ENCODE measurements around the gene M1AP. TPM values are rescaled to one million over a fixed set of nuclear protein-coding genes. Genes with fewer than 3 reads are reported as not detected.

Gene M1AP
- total RNA-seq, 1 donor from 2014 or later, result 0.20 TPM

DNA sequence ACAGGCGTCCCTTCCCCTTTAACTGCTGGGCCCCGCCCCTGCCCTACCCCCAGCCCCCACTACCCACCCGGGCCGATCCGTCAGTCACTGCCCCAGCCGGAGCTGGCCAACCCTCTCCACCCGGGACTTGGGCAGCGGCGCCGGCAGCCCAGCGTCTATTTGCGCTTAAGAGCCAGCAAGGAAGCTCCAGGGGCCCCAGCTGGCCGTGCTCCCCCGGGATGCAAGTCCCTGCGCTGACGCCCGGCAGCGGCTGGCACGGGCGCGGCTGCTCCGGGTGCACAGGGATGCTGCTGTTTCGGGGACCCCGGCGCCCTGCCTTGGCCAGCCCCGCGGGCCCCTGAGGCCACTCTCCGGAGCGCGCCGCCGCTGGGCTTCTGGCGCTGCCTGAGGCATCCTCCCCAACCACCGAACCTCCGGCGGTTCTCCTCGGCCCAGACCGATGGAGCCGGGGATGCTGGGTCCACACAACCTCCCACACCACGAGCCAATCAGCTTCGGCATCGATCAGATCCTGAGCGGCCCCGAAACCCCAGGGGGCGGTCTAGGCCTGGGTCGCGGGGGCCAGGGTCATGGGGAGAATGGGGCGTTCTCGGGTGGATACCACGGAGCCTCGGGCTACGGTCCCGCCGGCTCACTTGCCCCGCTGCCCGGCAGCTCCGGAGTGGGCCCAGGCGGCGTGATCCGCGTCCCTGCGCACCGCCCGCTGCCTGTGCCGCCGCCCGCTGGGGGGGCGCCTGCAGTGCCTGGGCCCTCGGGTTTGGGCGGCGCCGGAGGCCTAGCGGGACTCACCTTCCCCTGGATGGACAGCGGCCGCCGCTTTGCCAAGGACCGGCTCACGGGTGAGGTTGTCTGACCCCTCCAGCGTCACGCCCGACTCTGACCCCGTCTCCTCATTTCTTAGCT is 133.5 kb downstream of the M1AP start, which contains the start of gene TLX2:
TSS of gene TLX2 (plus strand) at position 83 of the 903 bp plus-strand sequence. CDS start at position 440, 357 bp downstream.
- peaks cover 88% of the 10 kb centered on the region for H3K27me3 ChIP-seq (ENCODE audit: insufficient read depth, low read length)
- no peak within 1 kb of the TSS for H3K9ac ChIP-seq (ENCODE audit: low read length)
- Mint-ChIP-seq H3K27me3 (ENCODE audit: low read depth, unreplicated experiment) (peaks cover 78% of the 10 kb centered on the region), H3K4me3 (ENCODE audit: unreplicated experiment) (no peak within 1 kb of the TSS), H3K9me3 (ENCODE audit: unreplicated experiment) (peaks cover 8% of the 10 kb centered on the region), H3K36me3 (ENCODE audit: low read depth, unreplicated experiment) (no peaks in the 10 kb centered on the region), H3K4me1 (ENCODE audit: low read depth, unreplicated experiment) (no peaks in the 10 kb centered on the region), H3K27ac (ENCODE audit: unreplicated experiment) (no peak within 1 kb of the TSS)
- H3K4me3 ChIP-seq (ENCODE audit: insufficient read depth, low read depth, low read length), result no peak within 1 kb of the TSS
- H3K27ac ChIP-seq (ENCODE audit: low read depth, low read length), result no peak within 1 kb of the TSS
- peaks cover 6% of the 10 kb centered on the region for H4K20me1 ChIP-seq (ENCODE audit: insufficient read depth, low read length)
- H3K36me3 ChIP-seq (ENCODE audit: insufficient read depth, low read length), result no peaks in the 10 kb centered on the region
- no peak within 1 kb of the TSS for H3K4me2 ChIP-seq (ENCODE audit: low read length)
- FAIRE-seq (no peak), DNase-seq (ENCODE audit: low read depth) (no peak)
- no peaks in the 10 kb centered on the region for H3K9me3 ChIP-seq (ENCODE audit: insufficient read depth, low read depth, low read length)
- peak; percentile 82 for TF ChIP-seq EZH2 (IDR thresholded peaks at IDR 0.05; ENCODE audit: insufficient read depth, low read length)
- TF ChIP-seq, protein P1, sequence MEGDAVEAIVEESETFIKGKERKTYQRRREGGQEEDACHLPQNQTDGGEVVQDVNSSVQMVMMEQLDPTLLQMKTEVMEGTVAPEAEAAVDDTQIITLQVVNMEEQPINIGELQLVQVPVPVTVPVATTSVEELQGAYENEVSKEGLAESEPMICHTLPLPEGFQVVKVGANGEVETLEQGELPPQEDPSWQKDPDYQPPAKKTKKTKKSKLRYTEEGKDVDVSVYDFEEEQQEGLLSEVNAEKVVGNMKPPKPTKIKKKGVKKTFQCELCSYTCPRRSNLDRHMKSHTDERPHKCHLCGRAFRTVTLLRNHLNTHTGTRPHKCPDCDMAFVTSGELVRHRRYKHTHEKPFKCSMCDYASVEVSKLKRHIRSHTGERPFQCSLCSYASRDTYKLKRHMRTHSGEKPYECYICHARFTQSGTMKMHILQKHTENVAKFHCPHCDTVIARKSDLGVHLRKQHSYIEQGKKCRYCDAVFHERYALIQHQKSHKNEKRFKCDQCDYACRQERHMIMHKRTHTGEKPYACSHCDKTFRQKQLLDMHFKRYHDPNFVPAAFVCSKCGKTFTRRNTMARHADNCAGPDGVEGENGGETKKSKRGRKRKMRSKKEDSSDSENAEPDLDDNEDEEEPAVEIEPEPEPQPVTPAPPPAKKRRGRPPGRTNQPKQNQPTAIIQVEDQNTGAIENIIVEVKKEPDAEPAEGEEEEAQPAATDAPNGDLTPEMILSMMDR (IDR thresholded peaks at IDR 0.05; ENCODE audit: insufficient read depth, low read depth, low read length), result no peak
- no peak within 1 kb of the TSS for H2AFZ ChIP-seq (ENCODE audit: low read depth, low read length)
- H3K4me1 ChIP-seq (ENCODE audit: insufficient read depth, low read length), result peaks cover 11% of the 10 kb centered on the region
- H3K79me2 ChIP-seq (ENCODE audit: insufficient read depth, low read length), result no peaks in the 10 kb centered on the region

DNA sequence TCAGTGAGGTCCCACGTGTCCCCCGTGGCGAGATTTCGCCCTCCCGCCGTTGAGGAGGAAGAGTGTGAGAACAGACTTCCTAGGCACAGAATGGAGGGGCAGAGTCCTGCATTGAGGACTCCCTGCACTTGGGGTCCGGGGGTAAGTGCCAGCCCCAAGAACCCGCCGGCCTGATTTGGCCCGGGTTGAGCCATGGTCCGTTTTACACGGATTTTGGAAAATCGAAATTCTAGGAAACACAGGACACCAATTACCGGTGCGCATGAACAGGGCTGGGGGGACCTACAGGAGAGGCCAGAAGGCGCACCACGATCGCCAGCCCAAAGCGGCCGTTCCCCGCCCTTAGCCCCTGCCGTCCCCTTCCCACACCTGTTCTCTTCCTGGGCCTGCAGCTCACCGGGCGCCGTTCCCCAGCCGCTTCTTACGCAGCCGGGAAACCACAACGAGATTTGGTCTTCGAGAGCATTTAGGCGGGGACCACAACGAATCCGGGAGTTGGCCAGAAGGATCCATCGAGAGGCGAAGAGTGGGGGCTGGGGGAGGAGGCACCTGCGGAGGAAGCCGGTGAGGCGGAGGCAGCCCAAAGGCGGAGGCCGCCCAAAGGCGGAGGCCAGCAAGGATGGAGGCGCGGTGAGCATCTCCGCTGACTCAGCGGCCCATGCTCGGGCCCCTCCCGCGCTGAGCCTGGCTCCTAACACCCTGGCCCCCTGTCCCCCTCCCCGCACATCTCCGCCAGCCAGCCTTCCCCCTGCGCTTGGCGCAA is 134.3 kb downstream of the M1AP start:
- Histone ChIP-seq H3K27ac (ENCODE audit: low read depth, low read length) (no peak overlapping the region), H3K79me2 (ENCODE audit: insufficient read depth, low read length) (no peaks in the 10 kb centered on the region), H4K20me1 (ENCODE audit: insufficient read depth, low read length) (peaks cover 6% of the 10 kb centered on the region), H3K36me3 (ENCODE audit: insufficient read depth, low read length) (no peaks in the 10 kb centered on the region), H3K4me2 (ENCODE audit: low read length) (no peak overlapping the region), H3K9ac (ENCODE audit: low read length) (no peak overlapping the region), H2AFZ (ENCODE audit: low read depth, low read length) (no peak overlapping the region), H3K4me1 (ENCODE audit: insufficient read depth, low read length) (peaks cover 11% of the 10 kb centered on the region), H3K27me3 (ENCODE audit: insufficient read depth, low read length) (peaks cover 81% of the 10 kb centered on the region), H3K4me3 (ENCODE audit: insufficient read depth, low read depth, low read length) (no peak overlapping the region), H3K9me3 (ENCODE audit: insufficient read depth, low read depth, low read length) (no peaks in the 10 kb centered on the region)
- H3K4me1 Mint-ChIP-seq (ENCODE audit: low read depth, unreplicated experiment), result no peaks in the 10 kb centered on the region
- DNase-seq (ENCODE audit: low read depth), result no peak
- peaks cover 71% of the 10 kb centered on the region for H3K27me3 Mint-ChIP-seq (ENCODE audit: low read depth, unreplicated experiment)
- no peak overlapping the region for H3K4me3 Mint-ChIP-seq (ENCODE audit: unreplicated experiment)
- peak; percentile 78 for TF ChIP-seq EZH2 (IDR thresholded peaks at IDR 0.05; ENCODE audit: insufficient read depth, low read length)
- TF ChIP-seq, protein P1 (IDR thresholded peaks at IDR 0.05; ENCODE audit: insufficient read depth, low read depth, low read length), result no peak
- H3K36me3 Mint-ChIP-seq (ENCODE audit: low read depth, unreplicated experiment), result no peaks in the 10 kb centered on the region
- H3K9me3 Mint-ChIP-seq (ENCODE audit: unreplicated experiment), result peaks cover 8% of the 10 kb centered on the region
- FAIRE-seq, result no peak
- no peak overlapping the region for H3K27ac Mint-ChIP-seq (ENCODE audit: unreplicated experiment)

Measured in astrocyte (in vitro differentiated cells and primary cell).